RWPE1 (cell line): Measurements from ENCODE around the gene NFATC2.
A peak's percentile ranks its signal among the peaks of the same experiment; 100 is the strongest.

Experiments used
- CTCF ChIA-PET: fragments of 350-600 bp; sonication (Branson Sonifier 250); formaldehyde crosslinking; extraction: SDS; loops from one replicate; lab custom pipeline; 2021; lab: Yijun Ruan, JAX
- POLR2A ChIA-PET: fragments of 400-600 bp; formaldehyde crosslinking; extraction: SDS; loops from one replicate; lab custom pipeline; 2020; ENCODE audit warnings: antibody characterized with exemption; ENCODE audit not compliant: low non-redundant PET; lab: Yijun Ruan, JAX
- DNase-seq: peaks from one replicate; pipeline ENCODE4 v3.0.0; 2012; ENCODE audit warnings: low spot score
- H3K27ac ChIP-seq: fragments of 450-650 bp; 2 replicates; pipeline ENCODE4 v1.5.1; 2017
- TF ChIP-seq, protein P1 (sequence below): fragments of 450-650 bp; conservative IDR thresholded peaks from 2 replicates; pipeline ENCODE4 v1.5.1; 2017; ENCODE audit warnings: low read depth, mild to moderate bottlenecking

The NFATC2 gene

GRCh38 chr20:51418137-51418529 is 124.4 kb downstream of the NFATC2 start:
- POLR2A ChIA-PET = no interaction called here
- TF ChIP-seq, protein P1, sequence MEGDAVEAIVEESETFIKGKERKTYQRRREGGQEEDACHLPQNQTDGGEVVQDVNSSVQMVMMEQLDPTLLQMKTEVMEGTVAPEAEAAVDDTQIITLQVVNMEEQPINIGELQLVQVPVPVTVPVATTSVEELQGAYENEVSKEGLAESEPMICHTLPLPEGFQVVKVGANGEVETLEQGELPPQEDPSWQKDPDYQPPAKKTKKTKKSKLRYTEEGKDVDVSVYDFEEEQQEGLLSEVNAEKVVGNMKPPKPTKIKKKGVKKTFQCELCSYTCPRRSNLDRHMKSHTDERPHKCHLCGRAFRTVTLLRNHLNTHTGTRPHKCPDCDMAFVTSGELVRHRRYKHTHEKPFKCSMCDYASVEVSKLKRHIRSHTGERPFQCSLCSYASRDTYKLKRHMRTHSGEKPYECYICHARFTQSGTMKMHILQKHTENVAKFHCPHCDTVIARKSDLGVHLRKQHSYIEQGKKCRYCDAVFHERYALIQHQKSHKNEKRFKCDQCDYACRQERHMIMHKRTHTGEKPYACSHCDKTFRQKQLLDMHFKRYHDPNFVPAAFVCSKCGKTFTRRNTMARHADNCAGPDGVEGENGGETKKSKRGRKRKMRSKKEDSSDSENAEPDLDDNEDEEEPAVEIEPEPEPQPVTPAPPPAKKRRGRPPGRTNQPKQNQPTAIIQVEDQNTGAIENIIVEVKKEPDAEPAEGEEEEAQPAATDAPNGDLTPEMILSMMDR = no peak
- H3K27ac ChIP-seq = no peak overlapping the region
- DNase-seq = no peak
- CTCF ChIA-PET = interaction anchor here (0.7 to 0.8 kb wide), 2 partner anchors 29 to 95 kb away, joined by 3 read pairs; no protein-coding TSS in a partner anchor

- H3K27ac ChIP-seq = no peak overlapping the region
- CTCF ChIA-PET = interaction anchor here (0.6 to 1.4 kb wide), 3 partner anchors 17 to 135 kb away, joined by 3 read pairs; no protein-coding TSS in a partner anchor
- TF ChIP-seq, protein P1 = no peak
- POLR2A ChIA-PET = no interaction called here
- DNase-seq = no peak
These were observed 125.0 kb downstream of the NFATC2 start for GRCh38 chr20:51417250-51418136.

GRCh38 chr20:51416532-51417249 is 125.8 kb downstream of the NFATC2 start:
- TF ChIP-seq, protein P1 = no peak
- ChIA-PET CTCF (interaction anchor here (0.7 to 1.4 kb wide), 2 partner anchors 18 to 47 kb away, joined by 3 read pairs; no protein-coding TSS in a partner anchor), POLR2A (no interaction called here)
- no peak for DNase-seq
- no peak overlapping the region for H3K27ac ChIP-seq

DNA sequence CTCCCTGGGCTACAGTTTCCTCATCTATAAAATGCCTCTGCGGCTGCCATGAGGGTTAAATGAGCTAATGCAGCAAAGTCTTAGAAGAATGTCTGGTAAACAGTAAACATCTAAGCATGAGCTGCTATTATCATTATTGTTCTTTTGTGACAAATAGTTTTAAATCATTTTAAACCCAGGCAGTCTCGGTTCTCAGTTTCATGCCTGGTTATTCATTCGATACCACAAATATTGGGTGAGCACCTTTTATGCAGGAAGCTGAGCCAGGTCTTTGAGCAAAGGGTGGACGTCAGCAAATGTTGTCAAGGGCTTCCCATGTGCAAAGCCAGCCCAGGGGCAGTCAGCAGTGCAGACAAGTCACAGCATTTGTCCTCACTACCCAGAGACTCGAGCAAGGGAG is 128.7 kb downstream of the NFATC2 start:
- H3K27ac ChIP-seq = no peak overlapping the region
- DNase-seq = no peak
- ChIA-PET POLR2A (no interaction called here), CTCF (interaction anchor here (0.9 kb wide), 1 partner anchor 23 kb away, joined by 4 read pairs; no protein-coding TSS in a partner anchor)
- TF ChIP-seq, protein P1 = no peak

DNA sequence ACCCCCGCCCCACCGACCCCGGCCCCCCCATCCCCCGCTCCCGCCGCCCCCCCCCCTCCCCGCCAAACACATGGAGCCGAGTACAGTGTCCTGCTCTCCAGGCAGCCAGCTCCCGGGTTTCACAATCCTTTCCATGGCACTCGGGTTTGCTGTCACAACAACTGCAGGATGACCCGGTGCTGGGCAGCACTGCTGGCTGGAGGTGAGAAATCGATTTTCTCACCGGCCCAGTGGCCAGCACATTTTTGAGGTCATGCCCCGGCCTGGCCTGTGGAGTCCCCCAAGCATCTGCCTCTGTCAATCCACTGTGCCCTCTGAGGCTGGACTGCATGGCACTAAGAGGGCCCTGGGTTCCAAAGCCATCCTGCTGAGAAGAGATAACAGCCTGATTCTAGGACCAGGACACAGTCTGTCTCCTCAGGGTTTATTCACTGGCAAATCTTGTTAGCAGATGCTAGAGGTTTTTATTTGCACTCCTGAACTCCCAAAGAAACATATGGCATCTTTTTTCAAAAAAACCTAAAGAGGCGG is 129.5 kb downstream of the NFATC2 start:
- ChIA-PET CTCF (interaction anchor here (0.9 to 1.6 kb wide), 4 partner anchors 22 to 182 kb away, joined by 3 to 6 read pairs (median 4); no protein-coding TSS in a partner anchor), POLR2A (no interaction called here)
- no peak for DNase-seq
- H3K27ac ChIP-seq = peak overlapping the region; percentile 45
- TF ChIP-seq, protein P1 = no peak

- TF ChIP-seq, protein P1 = no peak
- ChIA-PET CTCF (interaction anchor here (0.7 to 1.6 kb wide), 4 partner anchors 17 to 182 kb away, joined by 3 to 6 read pairs (median 4); no protein-coding TSS in a partner anchor), POLR2A (no interaction called here)
- peak overlapping the region; percentile 45 for H3K27ac ChIP-seq
- DNase-seq = no peak
These were observed 130.1 kb downstream of the NFATC2 start for GRCh38 chr20:51412333-51412871.
